Neural cell (in vitro differentiated cells): ENCODE measurements around the gene INVS.
"Not testable (repeated sequence)": the region's sequence is repeated elsewhere in the genome, so short reads cannot be mapped to it uniquely, and the experiment has no call there.

Source experiments
- EP300 ChIP-seq: fragments of 450-650 bp; conservative IDR thresholded peaks from 2 replicates; pipeline ENCODE4 v1.6.1; 2014; ENCODE audit warnings: antibody characterized with exemption, mild to moderate bottlenecking, moderate library complexity; ENCODE audit not compliant: poor library complexity, severe bottlenecking
- SMC3 ChIP-seq: fragments of 450-650 bp; conservative IDR thresholded peaks from 2 replicates; pipeline ENCODE4 v1.6.1; 2014; ENCODE audit warnings: antibody characterized with exemption, mild to moderate bottlenecking, moderate library complexity; ENCODE audit not compliant: poor library complexity
- TF ChIP-seq, protein P1 (sequence below): fragments of 450-650 bp; IDR thresholded peaks from 2 replicates; pipeline ENCODE4 v1.5.1; 2014; ENCODE audit warnings: antibody characterized with exemption, mild to moderate bottlenecking, moderate library complexity; ENCODE audit not compliant: poor library complexity, severe bottlenecking

DNA sequence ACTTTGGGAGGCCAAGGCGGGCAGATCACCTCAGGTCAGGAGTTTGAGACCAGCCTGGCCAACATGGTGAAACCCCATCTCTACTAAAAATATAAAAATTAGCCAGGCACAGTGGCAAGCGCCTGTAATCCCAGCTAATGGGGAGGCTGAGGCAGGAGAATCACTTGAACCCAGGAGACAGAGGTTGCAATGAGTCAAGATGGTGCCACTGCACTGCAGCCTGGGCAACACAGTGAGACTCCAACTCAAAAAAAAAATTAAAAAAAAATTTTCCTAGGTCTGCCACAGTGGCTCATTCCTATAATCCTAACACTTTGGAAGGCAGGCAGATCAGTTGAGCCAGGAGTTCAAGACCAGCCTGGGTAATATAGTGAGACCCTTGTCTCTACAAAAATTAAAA lies 4.6 kb upstream of the INVS start:
- TF ChIP-seq, protein P1, sequence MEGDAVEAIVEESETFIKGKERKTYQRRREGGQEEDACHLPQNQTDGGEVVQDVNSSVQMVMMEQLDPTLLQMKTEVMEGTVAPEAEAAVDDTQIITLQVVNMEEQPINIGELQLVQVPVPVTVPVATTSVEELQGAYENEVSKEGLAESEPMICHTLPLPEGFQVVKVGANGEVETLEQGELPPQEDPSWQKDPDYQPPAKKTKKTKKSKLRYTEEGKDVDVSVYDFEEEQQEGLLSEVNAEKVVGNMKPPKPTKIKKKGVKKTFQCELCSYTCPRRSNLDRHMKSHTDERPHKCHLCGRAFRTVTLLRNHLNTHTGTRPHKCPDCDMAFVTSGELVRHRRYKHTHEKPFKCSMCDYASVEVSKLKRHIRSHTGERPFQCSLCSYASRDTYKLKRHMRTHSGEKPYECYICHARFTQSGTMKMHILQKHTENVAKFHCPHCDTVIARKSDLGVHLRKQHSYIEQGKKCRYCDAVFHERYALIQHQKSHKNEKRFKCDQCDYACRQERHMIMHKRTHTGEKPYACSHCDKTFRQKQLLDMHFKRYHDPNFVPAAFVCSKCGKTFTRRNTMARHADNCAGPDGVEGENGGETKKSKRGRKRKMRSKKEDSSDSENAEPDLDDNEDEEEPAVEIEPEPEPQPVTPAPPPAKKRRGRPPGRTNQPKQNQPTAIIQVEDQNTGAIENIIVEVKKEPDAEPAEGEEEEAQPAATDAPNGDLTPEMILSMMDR, result not testable (repeated sequence)
- TF ChIP-seq EP300, SMC3: not testable (repeated sequence)
